ENCODE data around the gene CHODL.

The CHODL gene

DNA sequence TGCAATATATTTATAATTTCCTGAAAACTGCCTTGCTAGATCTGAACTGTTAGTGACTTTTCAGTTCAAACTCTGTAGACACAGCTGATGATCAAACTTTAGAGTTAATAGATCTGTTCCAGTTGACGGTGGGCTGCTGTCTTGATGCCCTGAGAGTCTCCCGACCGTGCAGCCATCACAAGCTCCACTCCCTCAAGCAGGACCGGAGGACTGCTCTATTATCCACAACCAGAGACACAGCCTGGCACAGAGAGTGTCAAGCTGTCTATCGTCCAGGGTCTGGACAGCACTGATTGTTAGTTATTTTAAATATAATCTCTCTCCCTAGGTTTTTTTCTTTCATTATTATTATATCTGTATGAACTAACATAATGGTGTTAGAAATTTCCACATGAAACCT lies 8.0 kb downstream of the CHODL start:
- no peaks in the 10 kb centered on the region for H3K9me3 ChIP-seq (ENCODE audit: insufficient read depth, low read depth, low read length)
- no peak overlapping the region for H3K9ac ChIP-seq (ENCODE audit: low read depth, low read length)
- H3K27me3 ChIP-seq (ENCODE audit: insufficient read depth, low read length) = 0 out of 2 replicates have a peak, but pooled peaks cover 3% of the 10 kb centered on the region
- no peak overlapping the region for H3K4me3 ChIP-seq (ENCODE audit: low read length)
- H3K4me1 ChIP-seq (ENCODE audit: insufficient read depth, low read length) = no peaks in the 10 kb centered on the region
- H3K36me3 ChIP-seq (ENCODE audit: insufficient read depth, low read depth, low read length) = no peaks in the 10 kb centered on the region
- no peak overlapping the region for H3K27ac ChIP-seq (ENCODE audit: low read length)

DNA sequence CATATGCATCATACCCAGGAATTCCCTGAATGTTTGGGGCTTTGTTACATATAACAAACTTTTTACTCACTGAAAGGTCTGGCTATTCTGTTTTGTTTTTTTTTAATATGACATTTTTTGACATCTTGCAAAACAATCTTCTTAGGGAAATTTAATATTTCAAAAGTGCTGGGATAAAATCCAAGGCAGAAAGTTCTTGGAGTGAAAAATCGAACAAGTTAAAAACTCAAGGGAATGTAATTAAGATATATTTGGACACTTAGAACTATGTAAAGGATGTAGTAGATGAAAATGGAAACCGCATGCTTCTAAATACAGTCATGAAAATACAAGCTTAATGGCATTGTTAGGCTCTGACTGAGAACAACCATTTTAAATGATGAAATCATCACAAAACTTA lies 8.6 kb downstream of the CHODL start:
- Histone ChIP-seq H3K27ac (ENCODE audit: low read length) (no peak overlapping the region), H3K9me3 (ENCODE audit: insufficient read depth, low read depth, low read length) (no peaks in the 10 kb centered on the region), H3K4me1 (ENCODE audit: insufficient read depth, low read length) (no peaks in the 10 kb centered on the region), H3K36me3 (ENCODE audit: insufficient read depth, low read depth, low read length) (no peaks in the 10 kb centered on the region), H3K9ac (ENCODE audit: low read depth, low read length) (no peak overlapping the region), H3K27me3 (ENCODE audit: insufficient read depth, low read length) (no peaks in the 10 kb centered on the region), H3K4me3 (ENCODE audit: low read length) (no peak overlapping the region)

DNA sequence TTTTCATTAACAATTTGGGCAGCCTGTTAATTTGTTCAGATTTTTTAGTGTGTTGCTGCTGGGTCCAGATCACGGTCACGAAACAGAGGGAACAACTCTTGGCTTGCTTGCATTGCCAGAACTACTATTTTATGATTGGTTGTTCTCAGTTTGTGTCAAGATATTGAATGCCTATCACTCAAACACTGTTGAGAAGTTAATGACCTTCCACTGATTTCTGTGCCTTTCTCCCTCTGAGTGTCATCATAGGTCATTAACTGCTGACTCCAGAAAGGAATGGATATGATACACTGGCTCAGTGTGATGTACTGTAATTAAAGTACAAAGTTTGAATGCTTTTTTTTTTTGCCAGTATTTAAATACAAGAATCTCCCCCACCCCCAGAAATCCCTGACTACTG lies 9.2 kb downstream of the CHODL start:
- Histone ChIP-seq H3K9me3 (ENCODE audit: insufficient read depth, low read depth, low read length) (no peaks in the 10 kb centered on the region), H3K4me1 (ENCODE audit: insufficient read depth, low read length) (no peaks in the 10 kb centered on the region), H3K9ac (ENCODE audit: low read depth, low read length) (no peak overlapping the region), H3K4me3 (ENCODE audit: low read length) (no peak overlapping the region), H3K36me3 (ENCODE audit: insufficient read depth, low read depth, low read length) (no peaks in the 10 kb centered on the region), H3K27ac (ENCODE audit: low read length) (no peak overlapping the region), H3K27me3 (ENCODE audit: insufficient read depth, low read length) (no peaks in the 10 kb centered on the region)

DNA sequence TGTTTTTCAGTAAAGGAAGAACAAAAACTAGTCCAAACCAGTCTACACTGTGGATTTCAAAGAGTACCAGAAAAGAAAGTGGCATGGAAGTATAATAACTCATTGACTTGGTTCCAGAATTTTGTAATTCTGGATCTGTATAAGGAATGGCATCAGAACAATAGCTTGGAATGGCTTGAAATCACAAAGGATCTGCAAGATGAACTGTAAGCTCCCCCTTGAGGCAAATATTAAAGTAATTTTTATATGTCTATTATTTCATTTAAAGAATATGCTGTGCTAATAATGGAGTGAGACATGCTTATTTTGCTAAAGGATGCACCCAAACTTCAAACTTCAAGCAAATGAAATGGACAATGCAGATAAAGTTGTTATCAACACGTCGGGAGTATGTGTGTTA lies 21.3 kb downstream of the CHODL start:
- Histone ChIP-seq H3K9ac (ENCODE audit: low read depth, low read length) (no peak overlapping the region), H3K4me1 (ENCODE audit: insufficient read depth, low read length) (no peaks in the 10 kb centered on the region), H3K9me3 (ENCODE audit: insufficient read depth, low read depth, low read length) (peaks cover 4% of the 10 kb centered on the region; the same call in 1 of the 2 replicates), H3K27me3 (ENCODE audit: insufficient read depth, low read length) (no peaks in the 10 kb centered on the region), H3K36me3 (ENCODE audit: insufficient read depth, low read depth, low read length) (no peaks in the 10 kb centered on the region), H3K27ac (ENCODE audit: low read length) (no peak overlapping the region), H3K4me3 (ENCODE audit: low read length) (no peak overlapping the region)

DNA sequence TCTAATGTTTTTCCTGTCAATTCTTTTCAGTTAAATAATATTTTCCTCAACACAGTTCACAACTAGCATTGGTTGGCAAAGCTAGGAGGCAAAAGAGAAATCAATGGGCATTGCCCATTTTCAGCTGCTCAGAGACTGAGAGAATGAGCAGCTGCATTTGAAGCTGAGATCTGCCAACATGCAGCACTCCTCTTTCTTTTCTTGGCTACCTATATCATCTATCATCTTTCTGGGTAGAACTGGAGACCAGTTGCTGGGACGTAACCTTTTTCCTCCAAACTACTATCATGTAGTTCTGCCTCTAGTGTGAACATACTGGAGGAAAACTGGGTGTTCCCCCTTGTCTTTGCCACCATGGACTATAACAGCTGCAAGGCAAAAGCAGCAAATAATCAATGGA lies 22.9 kb downstream of the CHODL start:
- H3K36me3 ChIP-seq (ENCODE audit: insufficient read depth, low read depth, low read length) = no peaks in the 10 kb centered on the region
- no peak overlapping the region for H3K9ac ChIP-seq (ENCODE audit: low read depth, low read length)
- H3K27ac ChIP-seq (ENCODE audit: low read length) = no peak overlapping the region
- H3K9me3 ChIP-seq (ENCODE audit: insufficient read depth, low read depth, low read length) = peaks cover 4% of the 10 kb centered on the region; the same call in 1 of the 2 replicates
- no peak overlapping the region for H3K4me3 ChIP-seq (ENCODE audit: low read length)
- H3K27me3 ChIP-seq (ENCODE audit: insufficient read depth, low read length) = no peaks in the 10 kb centered on the region
- no peaks in the 10 kb centered on the region for H3K4me1 ChIP-seq (ENCODE audit: insufficient read depth, low read length)

DNA sequence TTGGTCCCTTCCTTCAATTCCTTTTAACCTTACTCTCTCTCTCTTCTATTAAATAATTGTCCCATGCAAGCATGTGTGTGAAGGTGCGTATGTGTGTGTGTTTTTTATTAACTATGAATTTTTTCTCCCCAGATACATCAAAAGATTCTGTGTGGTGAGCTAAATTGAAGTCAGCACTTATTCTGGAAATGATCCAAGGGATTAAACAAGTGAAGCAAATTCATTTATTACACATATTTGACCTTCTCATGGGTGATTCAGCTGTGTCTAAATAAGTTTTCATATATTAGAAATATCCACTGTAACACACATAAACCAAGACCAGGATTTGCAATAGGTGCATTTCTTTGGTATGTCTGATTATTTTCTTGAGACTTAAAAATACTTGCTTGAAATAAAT lies 24.3 kb downstream of the CHODL start:
- H3K4me1 ChIP-seq (ENCODE audit: insufficient read depth, low read length) = no peaks in the 10 kb centered on the region
- no peaks in the 10 kb centered on the region for H3K27me3 ChIP-seq (ENCODE audit: insufficient read depth, low read length)
- no peak overlapping the region for H3K27ac ChIP-seq (ENCODE audit: low read length)
- H3K36me3 ChIP-seq (ENCODE audit: insufficient read depth, low read depth, low read length) = no peaks in the 10 kb centered on the region
- no peak overlapping the region for H3K4me3 ChIP-seq (ENCODE audit: low read length)
- peaks cover 4% of the 10 kb centered on the region; the same call in 1 of the 2 replicates for H3K9me3 ChIP-seq (ENCODE audit: insufficient read depth, low read depth, low read length)
- no peak overlapping the region for H3K9ac ChIP-seq (ENCODE audit: low read depth, low read length)

DNA sequence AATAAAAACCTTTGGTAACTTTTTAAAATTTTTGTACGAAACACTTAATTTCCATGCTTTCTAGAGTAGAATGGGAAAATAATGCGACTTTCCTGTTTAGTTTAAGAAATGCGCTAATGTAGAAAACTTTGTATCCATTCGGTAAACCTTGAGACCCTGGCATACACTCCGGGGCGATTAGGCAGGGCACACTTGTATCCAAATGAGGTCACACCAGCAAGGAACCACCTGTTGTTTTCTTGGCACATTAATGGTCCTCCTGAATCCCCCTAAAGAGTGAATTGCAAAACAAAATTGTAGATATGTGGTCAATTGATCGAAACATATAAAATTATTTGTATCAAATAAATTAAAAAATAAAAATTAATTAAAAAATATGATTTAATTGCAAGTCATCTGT lies 25.2 kb downstream of the CHODL start:
- H3K4me3 ChIP-seq (ENCODE audit: low read length) = no peak overlapping the region
- H3K4me1 ChIP-seq (ENCODE audit: insufficient read depth, low read length) = no peaks in the 10 kb centered on the region
- H3K9ac ChIP-seq (ENCODE audit: low read depth, low read length) = no peak overlapping the region
- H3K27me3 ChIP-seq (ENCODE audit: insufficient read depth, low read length) = no peaks in the 10 kb centered on the region
- H3K27ac ChIP-seq (ENCODE audit: low read length) = no peak overlapping the region
- H3K36me3 ChIP-seq (ENCODE audit: insufficient read depth, low read depth, low read length) = no peaks in the 10 kb centered on the region
- peaks cover 4% of the 10 kb centered on the region; the same call in 1 of the 2 replicates for H3K9me3 ChIP-seq (ENCODE audit: insufficient read depth, low read depth, low read length)

DNA sequence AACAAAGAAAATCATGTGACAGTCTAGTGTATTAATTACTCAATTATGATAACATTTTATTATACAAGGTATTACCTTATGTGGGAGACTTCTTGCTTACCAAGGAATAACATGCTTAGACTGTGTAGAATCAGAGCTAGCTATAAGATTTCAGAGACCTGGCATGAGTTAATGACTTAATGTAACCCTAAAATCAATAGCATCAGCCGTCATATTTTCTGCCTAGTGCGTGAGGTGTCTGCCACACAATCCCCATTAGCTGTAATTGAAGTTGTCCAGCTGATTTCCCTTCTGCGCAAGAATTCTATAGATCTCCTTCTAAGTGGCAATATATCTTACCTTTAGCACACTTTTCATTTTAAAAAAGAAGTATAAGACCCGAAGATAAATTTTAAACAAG lies 28.8 kb downstream of the CHODL start:
- Histone ChIP-seq H3K36me3 (ENCODE audit: insufficient read depth, low read depth, low read length) (no peaks in the 10 kb centered on the region), H3K9me3 (ENCODE audit: insufficient read depth, low read depth, low read length) (peaks cover under 1% of the 10 kb centered on the region; the same call in 1 of the 2 replicates), H3K27me3 (ENCODE audit: insufficient read depth, low read length) (no peaks in the 10 kb centered on the region), H3K4me3 (ENCODE audit: low read length) (no peak overlapping the region), H3K9ac (ENCODE audit: low read depth, low read length) (no peak overlapping the region), H3K27ac (ENCODE audit: low read length) (no peak overlapping the region), H3K4me1 (ENCODE audit: insufficient read depth, low read length) (no peaks in the 10 kb centered on the region)

DNA sequence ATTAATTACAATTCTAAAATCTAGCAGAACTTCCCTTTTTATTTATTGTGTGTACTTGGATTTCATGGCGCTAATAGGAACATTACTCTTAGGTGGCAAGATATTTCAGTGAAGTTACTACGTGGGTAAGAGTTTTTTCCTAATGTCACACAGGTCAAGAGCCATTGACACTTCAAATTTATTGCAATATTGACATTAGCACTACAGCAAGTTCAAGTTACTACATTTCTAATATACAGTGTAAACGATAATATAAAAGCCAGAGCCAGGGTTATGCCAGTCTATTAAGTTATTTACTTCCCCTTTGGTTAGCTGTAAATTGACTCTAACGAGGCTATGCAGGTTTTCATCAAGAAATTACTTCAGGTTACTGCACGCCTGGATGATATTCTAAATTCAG lies 29.7 kb downstream of the CHODL start:
- Histone ChIP-seq H3K9me3 (ENCODE audit: insufficient read depth, low read depth, low read length) (no peaks in the 10 kb centered on the region), H3K4me1 (ENCODE audit: insufficient read depth, low read length) (no peaks in the 10 kb centered on the region), H3K27me3 (ENCODE audit: insufficient read depth, low read length) (no peaks in the 10 kb centered on the region), H3K36me3 (ENCODE audit: insufficient read depth, low read depth, low read length) (no peaks in the 10 kb centered on the region), H3K4me3 (ENCODE audit: low read length) (no peak overlapping the region), H3K9ac (ENCODE audit: low read depth, low read length) (no peak overlapping the region), H3K27ac (ENCODE audit: low read length) (no peak overlapping the region)

DNA sequence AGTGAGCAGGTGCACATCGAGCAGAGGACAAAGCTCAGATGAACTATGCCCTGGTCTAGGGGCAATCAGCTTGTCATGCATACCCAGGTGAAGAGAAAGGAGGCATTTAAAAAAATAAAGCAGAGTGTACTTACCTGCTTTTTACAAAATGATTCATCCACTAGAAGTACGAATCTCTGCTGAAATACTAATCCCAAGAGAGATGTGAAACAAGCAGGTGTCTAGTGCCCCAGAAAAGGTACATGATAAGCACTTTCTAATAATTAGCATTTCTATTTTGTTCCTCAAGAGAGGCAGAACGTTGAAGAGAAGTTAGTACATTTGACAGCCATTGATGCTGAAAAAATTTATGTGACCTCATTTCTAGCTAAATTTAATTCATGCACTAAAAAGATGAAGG lies 31.1 kb downstream of the CHODL start:
- no peaks in the 10 kb centered on the region for H3K9me3 ChIP-seq (ENCODE audit: insufficient read depth, low read depth, low read length)
- no peaks in the 10 kb centered on the region for H3K36me3 ChIP-seq (ENCODE audit: insufficient read depth, low read depth, low read length)
- H3K27me3 ChIP-seq (ENCODE audit: insufficient read depth, low read length) = no peaks in the 10 kb centered on the region
- H3K4me1 ChIP-seq (ENCODE audit: insufficient read depth, low read length) = no peaks in the 10 kb centered on the region
- no peak overlapping the region for H3K9ac ChIP-seq (ENCODE audit: low read depth, low read length)
- H3K27ac ChIP-seq (ENCODE audit: low read length) = no peak overlapping the region
- no peak overlapping the region for H3K4me3 ChIP-seq (ENCODE audit: low read length)

DNA sequence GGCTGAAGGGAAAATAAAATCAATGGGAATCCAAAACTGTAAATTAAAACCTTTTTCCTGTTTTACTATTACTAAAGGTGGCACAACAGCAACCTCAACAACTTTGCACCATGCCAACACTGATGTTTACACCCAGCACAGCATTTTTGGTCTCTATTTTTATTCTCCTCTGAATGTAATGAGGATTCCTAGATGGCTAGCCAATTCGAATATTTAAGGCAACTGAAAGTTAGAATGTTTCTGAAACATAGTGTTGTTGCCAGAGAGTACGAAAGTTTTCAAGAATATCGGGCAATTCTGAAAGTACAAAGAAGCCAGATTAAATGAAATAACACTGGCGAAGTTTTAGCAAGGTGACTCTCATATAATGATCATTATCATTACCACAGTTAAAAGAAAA lies 40.7 kb downstream of the CHODL start:
- no peaks in the 10 kb centered on the region for H3K4me1 ChIP-seq (ENCODE audit: insufficient read depth, low read length)
- no peak overlapping the region for H3K4me3 ChIP-seq (ENCODE audit: low read length)
- H3K9ac ChIP-seq (ENCODE audit: low read depth, low read length) = no peak overlapping the region
- no peaks in the 10 kb centered on the region for H3K36me3 ChIP-seq (ENCODE audit: insufficient read depth, low read depth, low read length)
- H3K27ac ChIP-seq (ENCODE audit: low read length) = no peak overlapping the region
- H3K27me3 ChIP-seq (ENCODE audit: insufficient read depth, low read length) = no peaks in the 10 kb centered on the region
- no peaks in the 10 kb centered on the region for H3K9me3 ChIP-seq (ENCODE audit: insufficient read depth, low read depth, low read length)

DNA sequence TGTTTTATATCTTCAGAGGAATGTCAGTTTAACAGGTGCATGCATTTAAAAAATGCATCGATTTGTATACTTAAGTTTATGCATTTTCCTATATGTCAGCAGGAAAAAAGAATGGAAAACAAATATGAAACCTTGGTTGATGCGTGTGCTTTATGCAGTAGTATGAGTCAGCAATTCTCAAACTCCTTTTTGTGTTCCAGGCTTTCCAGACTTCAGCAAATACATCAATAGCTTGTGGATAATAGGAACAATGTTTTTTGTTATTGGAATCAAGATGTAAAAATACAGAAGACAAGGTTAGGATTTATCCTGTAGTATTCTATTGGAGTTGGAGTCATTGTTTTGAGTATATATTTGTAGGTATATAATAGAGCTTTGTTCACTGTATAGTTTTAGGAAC lies 45.2 kb downstream of the CHODL start:
- H3K36me3 ChIP-seq (ENCODE audit: insufficient read depth, low read depth, low read length) = no peaks in the 10 kb centered on the region
- H3K4me3 ChIP-seq (ENCODE audit: low read length) = no peak overlapping the region
- H3K9me3 ChIP-seq (ENCODE audit: insufficient read depth, low read depth, low read length) = no peaks in the 10 kb centered on the region
- no peak overlapping the region for H3K9ac ChIP-seq (ENCODE audit: low read depth, low read length)
- H3K27ac ChIP-seq (ENCODE audit: low read length) = no peak overlapping the region
- no peaks in the 10 kb centered on the region for H3K4me1 ChIP-seq (ENCODE audit: insufficient read depth, low read length)
- H3K27me3 ChIP-seq (ENCODE audit: insufficient read depth, low read length) = no peaks in the 10 kb centered on the region

DNA sequence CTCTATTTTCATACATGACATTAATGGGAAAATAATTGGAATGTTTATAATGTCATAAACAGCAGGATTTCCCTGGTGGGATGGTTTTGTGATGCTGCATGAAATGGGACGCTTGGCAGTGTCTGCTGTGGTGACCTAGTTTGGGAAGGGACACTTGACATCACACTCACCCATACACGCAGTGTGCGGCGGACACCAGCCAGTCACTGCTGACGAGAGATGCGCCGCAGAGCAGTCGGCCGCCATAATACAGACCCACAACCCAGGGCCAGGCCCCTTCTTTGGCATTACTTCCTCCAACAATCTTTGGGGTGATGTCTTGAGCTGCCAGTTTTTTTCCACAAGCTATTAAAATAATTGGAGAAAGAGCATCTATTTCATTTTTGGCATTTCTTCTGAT lies 49.5 kb downstream of the CHODL start:
- Histone ChIP-seq H3K36me3 (ENCODE audit: insufficient read depth, low read depth, low read length) (no peaks in the 10 kb centered on the region), H3K4me1 (ENCODE audit: insufficient read depth, low read length) (peaks cover 8% of the 10 kb centered on the region), H3K27me3 (ENCODE audit: insufficient read depth, low read length) (no peaks in the 10 kb centered on the region), H3K9ac (ENCODE audit: low read depth, low read length) (no peak overlapping the region), H3K4me3 (ENCODE audit: low read length) (no peak overlapping the region), H3K9me3 (ENCODE audit: insufficient read depth, low read depth, low read length) (no peaks in the 10 kb centered on the region), H3K27ac (ENCODE audit: low read length) (no peak overlapping the region)
